Prostate gland (tissue), 2 donors: ENCODE results near the gene MAP3K13. TPM values are rescaled to one million over a fixed set of nuclear protein-coding genes. Genes with fewer than 3 reads are reported as not detected.

Source experiments
- DNase-seq: peaks from one replicate; pipeline ENCODE4 v3.0.0-alpha.2; 2019; ENCODE audit warnings: low spot score
- H3K27ac ChIP-seq, 2 donors: fragments of 200-600 bp; sonication (generic); 2 replicates each; pipeline ENCODE4 v1.5.1; 2017 to 2019
- H3K27me3 ChIP-seq: fragments of 200-600 bp; sonication (generic); replicated peaks from 2 replicates; pipeline ENCODE4 v1.5.1; 2019; ENCODE audit not compliant: insufficient read depth
- H3K36me3 ChIP-seq, 2 donors: fragments of 200-600 bp; sonication (generic); 1 replicate in 1 of 2; 2 replicates in 1 of 2; pipeline versions ENCODE4 v1.5.1 to v1.8.1; 2017 to 2019
- H3K4me1 ChIP-seq: fragments of 200-600 bp; sonication (generic); replicated peaks from 2 replicates; pipeline ENCODE4 v1.5.1; 2019
- H3K4me3 ChIP-seq, 2 donors: fragments of 200-600 bp; sonication (generic); 2 replicates each; pipeline ENCODE4 v1.5.1; 2017 to 2019
- H3K9me3 ChIP-seq: fragments of 200-600 bp; sonication (generic); 2 replicates; pipeline ENCODE4 v1.5.1; 2017
- POLR2A ChIP-seq: fragments of 450-650 bp; IDR thresholded peaks from one replicate; pipeline ENCODE4 v1.6.1; 2016; ENCODE audit warnings: antibody characterized with exemption, mild to moderate bottlenecking
- POLR2AphosphoS5 ChIP-seq: sonication (generic); formaldehyde crosslinking; IDR thresholded peaks from one replicate; pipeline ENCODE4 v1.6.1; 2017; ENCODE audit warnings: antibody characterized with exemption
- WGBS: methylation state at CpG from one replicate; pipeline ENCODE4 v1.1.5; 2018; 5-methylcytosine and 5-hydroxymethylcytosine counted together
- intact Hi-C: fragments of 100-400 bp; cut with DNase I; formaldehyde crosslinking; loops from one replicate; pipeline ENCODE4 v1.14.2; 2022
- total RNA-seq, 2 donors: library from RNA; depleted of rRNA; stranded (reverse); fragments of >200 nt; gene quantifications; one replicate each; pipeline ENCODE4 v1.1.0, GENCODE V29; 2016
- TF ChIP-seq, protein P1 (sequence below), 4 experiments: fragments of 200-600 bp in 2 of 4; fragments of 450-650 bp in 2 of 4; sonication (generic) in 2 of 4; IDR thresholded peaks; 1 replicate in 3 of 4; 2 replicates in 1 of 4; pipeline ENCODE4 v1.5.1; 2016 to 2019; ENCODE audit warnings: antibody characterized with exemption in 4 of 4, mild to moderate bottlenecking in 2 of 4, moderate library complexity in 2 of 4

MAP3K13 gene
- total RNA-seq, 2 donors from 2014 or later = 32.9 to 51.1 TPM

DNA sequence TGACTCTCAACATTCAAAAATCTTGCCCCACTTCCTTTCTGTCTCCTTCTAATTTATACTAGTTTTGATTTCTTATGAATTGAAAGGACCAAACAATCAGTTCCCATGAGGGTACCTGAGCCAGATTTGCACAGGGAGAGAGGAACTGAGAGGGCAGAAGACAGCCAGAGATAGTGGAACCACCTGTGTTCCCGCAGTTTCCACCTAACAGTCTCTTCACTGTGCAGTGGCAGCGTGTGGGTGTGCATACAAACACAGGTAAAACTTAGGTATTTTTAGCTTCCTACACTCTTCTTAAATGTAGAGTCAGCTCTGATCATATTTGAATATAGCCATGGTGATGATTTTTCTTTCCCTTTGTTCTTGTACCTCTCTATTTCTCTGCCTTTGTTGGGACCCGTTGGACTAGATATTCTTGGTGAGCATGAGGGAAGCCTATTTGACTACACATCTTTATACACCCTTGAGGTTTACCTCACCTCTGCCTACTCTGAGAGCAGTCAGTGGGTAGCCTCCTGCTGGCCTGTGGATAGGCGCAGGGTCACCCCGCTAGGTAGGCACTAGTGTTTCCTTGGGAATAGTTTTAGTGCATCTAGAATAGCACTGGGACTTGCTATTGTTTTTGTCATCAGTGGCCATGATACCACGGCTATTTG lies 58.8 kb downstream of the MAP3K13 start:
- H3K27ac ChIP-seq = no peak overlapping the region
- no peak for DNase-seq
- TF ChIP-seq, protein P1, sequence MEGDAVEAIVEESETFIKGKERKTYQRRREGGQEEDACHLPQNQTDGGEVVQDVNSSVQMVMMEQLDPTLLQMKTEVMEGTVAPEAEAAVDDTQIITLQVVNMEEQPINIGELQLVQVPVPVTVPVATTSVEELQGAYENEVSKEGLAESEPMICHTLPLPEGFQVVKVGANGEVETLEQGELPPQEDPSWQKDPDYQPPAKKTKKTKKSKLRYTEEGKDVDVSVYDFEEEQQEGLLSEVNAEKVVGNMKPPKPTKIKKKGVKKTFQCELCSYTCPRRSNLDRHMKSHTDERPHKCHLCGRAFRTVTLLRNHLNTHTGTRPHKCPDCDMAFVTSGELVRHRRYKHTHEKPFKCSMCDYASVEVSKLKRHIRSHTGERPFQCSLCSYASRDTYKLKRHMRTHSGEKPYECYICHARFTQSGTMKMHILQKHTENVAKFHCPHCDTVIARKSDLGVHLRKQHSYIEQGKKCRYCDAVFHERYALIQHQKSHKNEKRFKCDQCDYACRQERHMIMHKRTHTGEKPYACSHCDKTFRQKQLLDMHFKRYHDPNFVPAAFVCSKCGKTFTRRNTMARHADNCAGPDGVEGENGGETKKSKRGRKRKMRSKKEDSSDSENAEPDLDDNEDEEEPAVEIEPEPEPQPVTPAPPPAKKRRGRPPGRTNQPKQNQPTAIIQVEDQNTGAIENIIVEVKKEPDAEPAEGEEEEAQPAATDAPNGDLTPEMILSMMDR (IDR thresholded peaks at IDR 0.05) = no peak
- TF ChIP-seq POLR2AphosphoS5 (no peak), POLR2A (no peak)
- H3K27me3 ChIP-seq = no peaks in the 10 kb centered on the region
- H3K36me3 ChIP-seq = no peaks in the 10 kb centered on the region
- 83% methylated on average over 6 of the region's 6 CpGs for WGBS
- no peaks in the 10 kb centered on the region for H3K4me1 ChIP-seq
- H3K9me3 ChIP-seq = no peaks in the 10 kb centered on the region
- intact Hi-C loops = no loop called here
- no peak overlapping the region for H3K4me3 ChIP-seq

DNA sequence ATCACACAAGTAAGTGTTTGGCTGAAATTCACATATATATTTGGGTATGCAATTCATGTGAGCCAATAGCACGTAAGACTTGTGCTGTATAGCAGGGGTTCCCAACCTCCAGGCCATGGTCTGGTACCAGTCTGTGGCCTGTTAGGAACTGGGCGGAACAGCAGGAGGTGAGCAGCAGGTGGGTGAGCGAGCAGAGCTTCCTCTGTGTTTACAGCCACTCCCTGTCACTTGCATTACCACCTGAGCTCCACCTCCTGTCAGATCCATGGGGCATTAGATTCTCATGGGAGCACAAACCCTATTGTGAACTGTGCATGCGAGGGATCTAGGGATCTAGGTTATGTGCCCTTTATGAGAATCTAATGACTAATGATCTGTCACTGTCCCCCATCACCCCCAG lies 59.7 kb downstream of the MAP3K13 start:
- WGBS = 95% methylated on average over 4 of the region's 4 CpGs
- H3K27ac ChIP-seq = no peak overlapping the region
- TF ChIP-seq POLR2A (no peak), POLR2AphosphoS5 (no peak)
- TF ChIP-seq, protein P1 (IDR thresholded peaks at IDR 0.05) = no peak
- no peaks in the 10 kb centered on the region for H3K4me1 ChIP-seq
- H3K9me3 ChIP-seq = no peaks in the 10 kb centered on the region
- no peaks in the 10 kb centered on the region for H3K27me3 ChIP-seq
- no peak for DNase-seq
- no peak overlapping the region for H3K4me3 ChIP-seq
- H3K36me3 ChIP-seq = no peaks in the 10 kb centered on the region
- intact Hi-C loops = no loop called here

DNA sequence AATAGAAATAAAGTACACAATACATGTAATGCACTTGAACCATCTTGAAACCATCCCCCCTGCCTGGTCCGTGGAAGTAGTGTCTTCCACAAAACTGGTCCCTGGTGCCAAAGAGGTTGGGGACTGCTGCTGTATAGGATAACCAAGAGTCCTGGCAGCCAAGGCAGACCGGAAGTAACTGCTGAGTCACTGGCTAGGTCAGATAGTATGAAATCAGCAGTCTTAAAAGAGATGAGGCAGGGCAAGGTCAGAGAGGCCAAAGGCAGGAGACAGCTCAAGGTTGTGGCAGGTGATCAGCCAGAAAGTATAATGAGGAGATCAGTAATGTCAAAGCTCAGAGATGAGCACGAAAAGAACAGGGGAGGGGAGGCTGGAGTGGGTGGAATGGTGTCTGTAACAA lies 60.2 kb downstream of the MAP3K13 start:
- 85% methylated on average over 3 of the region's 3 CpGs for whole genome bisulfite sequencing
- intact Hi-C loops = no loop called here

DNA sequence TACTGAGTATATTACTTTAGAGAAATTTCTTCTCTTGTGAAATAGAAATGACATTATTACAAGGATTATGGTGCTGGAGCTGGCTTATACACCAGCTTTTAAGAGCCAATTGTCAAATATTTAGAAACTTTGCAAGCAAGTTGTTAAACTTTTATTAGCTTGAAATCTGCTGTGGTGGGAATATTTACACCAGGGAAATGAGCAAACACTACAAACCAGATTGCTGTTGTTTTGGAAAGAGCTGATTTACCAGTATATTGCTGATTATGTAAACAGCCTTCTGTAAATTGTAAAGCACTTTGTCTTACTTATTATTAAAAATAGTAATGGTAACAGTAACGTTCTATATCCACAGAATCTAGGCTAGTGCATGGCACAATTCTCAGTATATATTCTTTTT lies 61.5 kb downstream of the MAP3K13 start:
- no peak overlapping the region for H3K4me3 ChIP-seq
- TF ChIP-seq, protein P1 (IDR thresholded peaks at IDR 0.05) = no peak
- TF ChIP-seq POLR2A = no peak
- TF ChIP-seq POLR2AphosphoS5 = peak; percentile 35
- no peaks in the 10 kb centered on the region for H3K27me3 ChIP-seq
- no peaks in the 10 kb centered on the region for H3K9me3 ChIP-seq
- intact Hi-C loops = no loop called here
- WGBS = 62% methylated on average over 1 of the region's 1 CpG
- H3K27ac ChIP-seq = no peak overlapping the region
- H3K36me3 ChIP-seq = no peaks in the 10 kb centered on the region
- DNase-seq = no peak
- no peaks in the 10 kb centered on the region for H3K4me1 ChIP-seq

More for the DNA sequence above, 60.2 kb downstream of the MAP3K13 start:
- no peaks in the 10 kb centered on the region for H3K9me3 ChIP-seq
- no peak for DNase-seq
- H3K4me3 ChIP-seq = no peak overlapping the region
- H3K36me3 ChIP-seq = no peaks in the 10 kb centered on the region
- TF ChIP-seq, protein P1 (IDR thresholded peaks at IDR 0.05) = no peak
- no peak for TF ChIP-seq POLR2A
- no peak for TF ChIP-seq POLR2AphosphoS5
- H3K27me3 ChIP-seq = no peaks in the 10 kb centered on the region
- H3K4me1 ChIP-seq = no peaks in the 10 kb centered on the region
- no peak overlapping the region for H3K27ac ChIP-seq

DNA sequence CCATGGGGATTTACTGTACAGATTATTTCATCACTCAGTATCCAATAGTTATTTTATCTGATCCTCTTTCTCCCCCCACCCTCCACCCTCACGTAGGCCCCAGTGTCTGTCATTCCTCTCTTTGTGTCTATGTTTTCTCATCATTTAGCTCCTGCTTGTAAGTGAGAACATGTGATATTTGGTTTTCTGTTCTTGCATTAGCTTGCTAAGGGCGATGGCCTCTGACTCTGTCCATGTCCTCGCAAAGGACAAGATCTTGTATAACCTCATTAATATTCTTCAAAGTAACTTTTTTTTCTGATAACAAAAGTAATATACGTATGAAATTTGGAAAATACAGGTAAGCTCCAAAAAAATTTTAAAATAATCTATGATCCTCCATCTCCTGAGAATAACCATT lies 67.4 kb downstream of the MAP3K13 start:
- Histone ChIP-seq H3K27me3 (no peaks in the 10 kb centered on the region), H3K4me1 (no peaks in the 10 kb centered on the region), H3K36me3 (no peaks in the 10 kb centered on the region), H3K27ac (no peak overlapping the region), H3K4me3 (no peak overlapping the region), H3K9me3 (no peaks in the 10 kb centered on the region)
- intact Hi-C loops = no loop called here
- no peak for DNase-seq
- TF ChIP-seq POLR2AphosphoS5 = no peak
- no peak for TF ChIP-seq POLR2A
- TF ChIP-seq, protein P1 (IDR thresholded peaks at IDR 0.05) = no peak
- WGBS = 90% methylated on average over 4 of the region's 4 CpGs
